Measurements from ENCODE around the gene PPP4R1.

PPP4R1 gene

GRCh38 chr18:9546468-9546867 is 67.9 kb downstream of the PPP4R1 start:
- TF ChIP-seq CTCF (IDR thresholded peaks at IDR 0.05; ENCODE audit: insufficient read depth, low read length, poor library complexity, severe bottlenecking): no peak
- no peak overlapping the region for H3K4me3 ChIP-seq (replicated peaks; ENCODE audit: low read depth, low read length)
- peaks cover 10% of the 10 kb centered on the region for H3K36me3 ChIP-seq (ENCODE audit: control insufficient read depth, insufficient read depth, low read length)
- DNase-seq (ENCODE audit: extremely low read depth, insufficient read length): no peak
- H3K27me3 ChIP-seq (replicated peaks; ENCODE audit: control insufficient read depth, insufficient read depth, low read length): no peaks in the 10 kb centered on the region

GRCh38 chr18:9545029-9545428 is 69.3 kb downstream of the PPP4R1 start:
- Histone ChIP-seq H3K36me3 (ENCODE audit: control insufficient read depth, insufficient read depth, low read length) (peaks cover 9% of the 10 kb centered on the region), H3K27me3 (replicated peaks; ENCODE audit: control insufficient read depth, insufficient read depth, low read length) (no peaks in the 10 kb centered on the region), H3K4me3 (replicated peaks; ENCODE audit: low read depth, low read length) (no peak overlapping the region)
- no peak for TF ChIP-seq CTCF (IDR thresholded peaks at IDR 0.05; ENCODE audit: insufficient read depth, low read length, poor library complexity, severe bottlenecking)
- no peak for DNase-seq (ENCODE audit: extremely low read depth, insufficient read length)

- Histone ChIP-seq H3K4me3 (replicated peaks; ENCODE audit: low read depth, low read length) (no peak overlapping the region), H3K27me3 (replicated peaks; ENCODE audit: control insufficient read depth, insufficient read depth, low read length) (no peaks in the 10 kb centered on the region), H3K36me3 (ENCODE audit: control insufficient read depth, insufficient read depth, low read length) (peaks cover 9% of the 10 kb centered on the region)
- no peak for DNase-seq (ENCODE audit: extremely low read depth, insufficient read length)
- TF ChIP-seq CTCF (IDR thresholded peaks at IDR 0.05; ENCODE audit: insufficient read depth, low read length, poor library complexity, severe bottlenecking): no peak
Observed at GRCh38 chr18:9542924-9543323, 71.4 kb downstream of the PPP4R1 start.

GRCh38 chr18:9539938-9540337 is 74.4 kb downstream of the PPP4R1 start:
- Histone ChIP-seq H3K4me3 (replicated peaks; ENCODE audit: low read depth, low read length) (no peak overlapping the region), H3K36me3 (ENCODE audit: control insufficient read depth, insufficient read depth, low read length) (peaks cover 10% of the 10 kb centered on the region)
- no peak for DNase-seq (ENCODE audit: extremely low read depth, insufficient read length)

GRCh38 chr18:9539283-9539682 is 75.1 kb downstream of the PPP4R1 start:
- Histone ChIP-seq H3K36me3 (ENCODE audit: control insufficient read depth, insufficient read depth, low read length) (peaks cover 10% of the 10 kb centered on the region), H3K4me3 (replicated peaks; ENCODE audit: low read depth, low read length) (no peak overlapping the region), H3K27me3 (replicated peaks; ENCODE audit: control insufficient read depth, insufficient read depth, low read length) (no peaks in the 10 kb centered on the region)
- DNase-seq (ENCODE audit: extremely low read depth, insufficient read length): no peak
- TF ChIP-seq CTCF (IDR thresholded peaks at IDR 0.05; ENCODE audit: insufficient read depth, low read length, poor library complexity, severe bottlenecking): no peak

More at GRCh38 chr18:9539938-9540337, 74.4 kb downstream of the PPP4R1 start:
- no peaks in the 10 kb centered on the region for H3K27me3 ChIP-seq (replicated peaks; ENCODE audit: control insufficient read depth, insufficient read depth, low read length)
- TF ChIP-seq CTCF (IDR thresholded peaks at IDR 0.05; ENCODE audit: insufficient read depth, low read length, poor library complexity, severe bottlenecking): no peak

- DNase-seq (ENCODE audit: extremely low read depth, insufficient read length): no peak
- H3K36me3 ChIP-seq (ENCODE audit: control insufficient read depth, insufficient read depth, low read length): peaks cover 14% of the 10 kb centered on the region
- TF ChIP-seq CTCF (IDR thresholded peaks at IDR 0.05; ENCODE audit: insufficient read depth, low read length, poor library complexity, severe bottlenecking): no peak
Observed at GRCh38 chr18:9537677-9538076, 76.7 kb downstream of the PPP4R1 start.

More at GRCh38 chr18:9537677-9538076, 76.7 kb downstream of the PPP4R1 start:
- Histone ChIP-seq H3K4me3 (replicated peaks; ENCODE audit: low read depth, low read length) (no peak overlapping the region), H3K27me3 (replicated peaks; ENCODE audit: control insufficient read depth, insufficient read depth, low read length) (no peaks in the 10 kb centered on the region)

Measured in GM06990 (cell line).